Measurements from ENCODE around the gene CPED1.
"Not testable (repeated sequence)": the region's sequence is repeated elsewhere in the genome, so short reads cannot be mapped to it uniquely, and the experiment has no call there.

DNA sequence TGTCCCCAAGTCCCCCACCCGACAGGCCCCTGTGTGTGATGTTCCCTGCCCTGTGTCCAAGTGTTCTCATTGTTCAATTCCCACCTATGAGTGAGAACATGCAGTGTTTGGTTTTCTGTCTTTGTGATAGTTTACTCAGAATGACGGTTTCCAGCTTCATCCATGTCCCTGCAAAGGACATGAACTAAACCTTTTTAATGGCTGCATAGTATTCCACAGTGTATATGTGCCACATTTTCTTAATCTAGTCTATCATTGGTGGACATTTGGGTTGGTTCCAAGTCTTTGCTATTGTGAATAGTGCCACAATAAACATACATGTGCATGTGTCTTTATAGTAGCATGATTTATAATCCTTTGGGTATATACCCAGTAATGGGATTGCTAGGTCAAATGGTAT lies 232.6 kb downstream of the CPED1 start:
- not testable (repeated sequence) for TF ChIP-seq ZNF121 (CRISPR knock-in tag; IDR thresholded peaks at IDR 0.05); MAX (CRISPR knock-in tag; IDR thresholded peaks at IDR 0.05); OVOL2 (CRISPR knock-in tag; IDR thresholded peaks at IDR 0.05; ENCODE audit: borderline replicate concordance); NR2C2 (CRISPR knock-in tag; IDR thresholded peaks at IDR 0.05); ZNF219 (CRISPR knock-in tag; IDR thresholded peaks at IDR 0.05; ENCODE audit: borderline replicate concordance); PRRX2 (CRISPR knock-in tag; IDR thresholded peaks at IDR 0.05); CREB1 (CRISPR knock-in tag; IDR thresholded peaks at IDR 0.05); MXD4 (CRISPR knock-in tag; IDR thresholded peaks at IDR 0.05; ENCODE audit: borderline replicate concordance); ZNF416 (CRISPR knock-in tag; IDR thresholded peaks at IDR 0.05); TEAD4 (CRISPR knock-in tag; IDR thresholded peaks at IDR 0.05)
- TF ChIP-seq, protein P1, sequence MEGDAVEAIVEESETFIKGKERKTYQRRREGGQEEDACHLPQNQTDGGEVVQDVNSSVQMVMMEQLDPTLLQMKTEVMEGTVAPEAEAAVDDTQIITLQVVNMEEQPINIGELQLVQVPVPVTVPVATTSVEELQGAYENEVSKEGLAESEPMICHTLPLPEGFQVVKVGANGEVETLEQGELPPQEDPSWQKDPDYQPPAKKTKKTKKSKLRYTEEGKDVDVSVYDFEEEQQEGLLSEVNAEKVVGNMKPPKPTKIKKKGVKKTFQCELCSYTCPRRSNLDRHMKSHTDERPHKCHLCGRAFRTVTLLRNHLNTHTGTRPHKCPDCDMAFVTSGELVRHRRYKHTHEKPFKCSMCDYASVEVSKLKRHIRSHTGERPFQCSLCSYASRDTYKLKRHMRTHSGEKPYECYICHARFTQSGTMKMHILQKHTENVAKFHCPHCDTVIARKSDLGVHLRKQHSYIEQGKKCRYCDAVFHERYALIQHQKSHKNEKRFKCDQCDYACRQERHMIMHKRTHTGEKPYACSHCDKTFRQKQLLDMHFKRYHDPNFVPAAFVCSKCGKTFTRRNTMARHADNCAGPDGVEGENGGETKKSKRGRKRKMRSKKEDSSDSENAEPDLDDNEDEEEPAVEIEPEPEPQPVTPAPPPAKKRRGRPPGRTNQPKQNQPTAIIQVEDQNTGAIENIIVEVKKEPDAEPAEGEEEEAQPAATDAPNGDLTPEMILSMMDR (IDR thresholded peaks at IDR 0.05), result not testable (repeated sequence)
- TF ChIP-seq, protein P2, sequence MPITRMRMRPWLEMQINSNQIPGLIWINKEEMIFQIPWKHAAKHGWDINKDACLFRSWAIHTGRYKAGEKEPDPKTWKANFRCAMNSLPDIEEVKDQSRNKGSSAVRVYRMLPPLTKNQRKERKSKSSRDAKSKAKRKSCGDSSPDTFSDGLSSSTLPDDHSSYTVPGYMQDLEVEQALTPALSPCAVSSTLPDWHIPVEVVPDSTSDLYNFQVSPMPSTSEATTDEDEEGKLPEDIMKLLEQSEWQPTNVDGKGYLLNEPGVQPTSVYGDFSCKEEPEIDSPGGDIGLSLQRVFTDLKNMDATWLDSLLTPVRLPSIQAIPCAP (CRISPR knock-in tag; IDR thresholded peaks at IDR 0.05), result not testable (repeated sequence)
- TF ChIP-seq, protein P3, sequence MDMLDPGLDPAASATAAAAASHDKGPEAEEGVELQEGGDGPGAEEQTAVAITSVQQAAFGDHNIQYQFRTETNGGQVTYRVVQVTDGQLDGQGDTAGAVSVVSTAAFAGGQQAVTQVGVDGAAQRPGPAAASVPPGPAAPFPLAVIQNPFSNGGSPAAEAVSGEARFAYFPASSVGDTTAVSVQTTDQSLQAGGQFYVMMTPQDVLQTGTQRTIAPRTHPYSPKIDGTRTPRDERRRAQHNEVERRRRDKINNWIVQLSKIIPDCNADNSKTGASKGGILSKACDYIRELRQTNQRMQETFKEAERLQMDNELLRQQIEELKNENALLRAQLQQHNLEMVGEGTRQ (CRISPR knock-in tag; IDR thresholded peaks at IDR 0.05), result not testable (repeated sequence)
- TF ChIP-seq, protein P4, sequence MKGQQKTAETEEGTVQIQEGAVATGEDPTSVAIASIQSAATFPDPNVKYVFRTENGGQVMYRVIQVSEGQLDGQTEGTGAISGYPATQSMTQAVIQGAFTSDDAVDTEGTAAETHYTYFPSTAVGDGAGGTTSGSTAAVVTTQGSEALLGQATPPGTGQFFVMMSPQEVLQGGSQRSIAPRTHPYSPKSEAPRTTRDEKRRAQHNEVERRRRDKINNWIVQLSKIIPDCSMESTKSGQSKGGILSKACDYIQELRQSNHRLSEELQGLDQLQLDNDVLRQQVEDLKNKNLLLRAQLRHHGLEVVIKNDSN (CRISPR knock-in tag; IDR thresholded peaks at IDR 0.05), result not testable (repeated sequence)

All from WTC11 (cell line).